NCI-H1436 treated with DMSO at 0.1 percent for 48 hours (cell line): ENCODE results near the gene CMTM3.
A peak's percentile ranks its signal among the peaks of the same experiment; 100 is the strongest.
"Not testable (repeated sequence)": the region's sequence is repeated elsewhere in the genome, so short reads cannot be mapped to it uniquely, and the experiment has no call there.

Source experiments
- DNase-seq: peaks from one replicate; lab custom pipeline; 2025; lab: John Stamatoyannopoulos, UW

The CMTM3 gene

GRCh38 chr16:66585481-66586239 is 18.8 kb upstream of the CMTM3 start:
- no peak for DNase-seq

GRCh38 chr16:66587881-66588600 is 16.5 kb upstream of the CMTM3 start:
- no peak for DNase-seq

- no peak for DNase-seq
These were observed 15.4 kb upstream of the CMTM3 start for GRCh38 chr16:66588981-66589713.

- DNase-seq, result no peak
These were observed 14.2 kb upstream of the CMTM3 start for GRCh38 chr16:66590322-66590721.

- no peak for DNase-seq
These were observed 13.5 kb upstream of the CMTM3 start for GRCh38 chr16:66591018-66591417.

GRCh38 chr16:66592241-66592640 is 12.3 kb upstream of the CMTM3 start:
- no peak for DNase-seq

- no peak for DNase-seq
These were observed 11.7 kb upstream of the CMTM3 start for GRCh38 chr16:66592814-66593213.

- DNase-seq, result no peak
These were observed 9.8 kb upstream of the CMTM3 start for GRCh38 chr16:66594739-66595138.

- not testable (repeated sequence) for DNase-seq
These were observed 7.9 kb upstream of the CMTM3 start for GRCh38 chr16:66596559-66596958.

GRCh38 chr16:66596986-66597848 is 7.3 kb upstream of the CMTM3 start:
- no peak for DNase-seq

- DNase-seq, result no peak
These were observed 6.4 kb upstream of the CMTM3 start for GRCh38 chr16:66598111-66598510.

- DNase-seq, result no peak
These were observed 4.8 kb upstream of the CMTM3 start for GRCh38 chr16:66599726-66600125.

- no peak for DNase-seq
These were observed 4.0 kb upstream of the CMTM3 start for GRCh38 chr16:66600477-66600876.

- no peak for DNase-seq
These were observed 3.0 kb upstream of the CMTM3 start for GRCh38 chr16:66601471-66601870.

- peak; percentile 18 for DNase-seq
These were observed 748 bp upstream of the CMTM3 start for GRCh38 chr16:66603537-66604375.

GRCh38 chr16:66605177-66605978 is 874 bp downstream of the CMTM3 start:
- no peak for DNase-seq

- DNase-seq, result no peak
These were observed 1.7 kb downstream of the CMTM3 start for GRCh38 chr16:66605979-66606751.

- DNase-seq, result peak; percentile 10
These were observed 4.0 kb downstream of the CMTM3 start for GRCh38 chr16:66608241-66609138.
